Esophagus muscularis mucosa (tissue), 4 donors: ENCODE results near the gene OR4X1. TPM values are rescaled to one million over a fixed set of nuclear protein-coding genes. Genes with fewer than 3 reads are reported as not detected.

Experiments used
- DNase-seq: peaks from one replicate; pipeline ENCODE4 v3.0.0-alpha.2; 2017; ENCODE audit errors: extremely low spot score
- H3K27ac ChIP-seq, 4 donors: fragments of 200-600 bp; sonication (generic); replicated peaks in 1 of 4; 1 replicate in 3 of 4; 2 replicates in 1 of 4; pipeline ENCODE4 v1.5.1; 2016 to 2019; ENCODE audit warnings: mild to moderate bottlenecking in 1 of 4
- H3K27me3 ChIP-seq, 4 donors: fragments of 200-600 bp; sonication (generic); one replicate each; pipeline versions ENCODE4 v1.5.1 to v1.6.0; 2016 to 2019
- H3K36me3 ChIP-seq, 4 donors: fragments of 200-600 bp; sonication (generic); one replicate each; pipeline ENCODE4 v1.5.1; 2016 to 2019
- H3K4me1 ChIP-seq, 4 donors: fragments of 200-600 bp; sonication (generic); one replicate each; pipeline ENCODE4 v1.5.1; 2016 to 2019
- H3K4me3 ChIP-seq, 4 donors: fragments of 200-600 bp; sonication (generic); 1 replicate in 2 of 4; 2 replicates in 2 of 4; pipeline ENCODE4 v1.5.1; 2016 to 2019; ENCODE audit warnings: mild to moderate bottlenecking in 4 of 4, moderate library complexity in 1 of 4
- H3K9me3 ChIP-seq, 4 donors: fragments of 200-600 bp; sonication (generic); 1 replicate in 3 of 4; 2 replicates in 1 of 4; pipeline ENCODE4 v1.5.1; 2016 to 2019
- EP300 ChIP-seq: sonication (generic); formaldehyde crosslinking; IDR thresholded peaks from one replicate; pipeline ENCODE4 v1.6.1; 2017; ENCODE audit warnings: antibody characterized with exemption
- POLR2A ChIP-seq: fragments of 450-650 bp; IDR thresholded peaks from one replicate; pipeline ENCODE4 v1.6.1; 2017; ENCODE audit warnings: antibody characterized with exemption, moderate library complexity, mild to moderate bottlenecking, low read depth
- POLR2AphosphoS5 ChIP-seq, 2 donors: sonication (generic); formaldehyde crosslinking; IDR thresholded peaks; one replicate each; pipeline ENCODE4 v1.6.1; 2017; ENCODE audit warnings: antibody characterized with exemption in 2 of 2
- WGBS: methylation state at CpG from one replicate; pipeline ENCODE4 v1.1.5; 2018; 5-methylcytosine and 5-hydroxymethylcytosine counted together
- intact Hi-C: fragments of 100-400 bp; cut with DNase I; formaldehyde crosslinking; loops from one replicate; pipeline ENCODE4 v1.15.1; 2023
- total RNA-seq, 4 donors: library from RNA; depleted of rRNA; stranded (reverse); fragments of >200 nt; gene quantifications; one replicate each; pipeline versions ENCODE4 v1.1.0 to v1.2.1, GENCODE V29; 2016
- TF ChIP-seq, protein P1 (sequence below), 3 experiments: fragments of 200-600 bp in 2 of 3; fragments of 450-650 bp in 1 of 3; sonication (generic) in 2 of 3; IDR thresholded peaks; one replicate each; pipeline ENCODE4 v1.5.1; 2017 to 2019; ENCODE audit warnings: antibody characterized with exemption in 3 of 3, mild to moderate bottlenecking in 2 of 3, moderate library complexity in 1 of 3

Gene OR4X1
- total RNA-seq, 4 donors from 2014 or later, result not detected

DNA sequence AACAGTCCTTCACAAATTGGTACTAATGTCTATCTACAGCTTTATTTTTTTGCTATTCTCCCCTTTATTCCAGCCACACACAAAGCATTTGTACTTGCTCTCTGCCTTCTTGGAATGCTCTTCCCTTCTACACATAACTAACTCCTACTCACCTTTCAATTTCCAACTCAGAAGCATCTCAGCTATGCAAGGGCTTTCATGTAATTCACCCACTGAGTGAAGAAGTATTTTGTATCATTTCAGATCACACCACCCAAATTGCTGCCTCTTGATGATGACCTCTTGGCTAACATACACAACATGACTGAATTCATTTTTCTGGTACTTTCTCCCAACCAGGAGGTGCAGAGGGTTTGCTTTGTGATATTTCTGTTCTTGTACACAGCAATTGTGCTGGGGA, 18.9 kb upstream of the OR4X1 start, which contains the start of gene OR4X2:
Gene OR4X2 (plus strand): TSS at position 301 of the 400 bp plus-strand sequence. CDS start 0 bp downstream, at position 301.
- intact Hi-C loops, result no loop called here
- Histone ChIP-seq H3K9me3 (peaks cover 0 to 22% (median 16%) of the 10 kb centered on the region in 4 donors), H3K27ac (no peak within 1 kb of the TSS), H3K4me1 (no peaks in the 10 kb centered on the region), H3K36me3 (no peaks in the 10 kb centered on the region), H3K27me3 (no peaks in the 10 kb centered on the region), H3K4me3 (no peak within 1 kb of the TSS)
- no peak for TF ChIP-seq POLR2A
- TF ChIP-seq EP300, result no peak
- TF ChIP-seq, protein P1, sequence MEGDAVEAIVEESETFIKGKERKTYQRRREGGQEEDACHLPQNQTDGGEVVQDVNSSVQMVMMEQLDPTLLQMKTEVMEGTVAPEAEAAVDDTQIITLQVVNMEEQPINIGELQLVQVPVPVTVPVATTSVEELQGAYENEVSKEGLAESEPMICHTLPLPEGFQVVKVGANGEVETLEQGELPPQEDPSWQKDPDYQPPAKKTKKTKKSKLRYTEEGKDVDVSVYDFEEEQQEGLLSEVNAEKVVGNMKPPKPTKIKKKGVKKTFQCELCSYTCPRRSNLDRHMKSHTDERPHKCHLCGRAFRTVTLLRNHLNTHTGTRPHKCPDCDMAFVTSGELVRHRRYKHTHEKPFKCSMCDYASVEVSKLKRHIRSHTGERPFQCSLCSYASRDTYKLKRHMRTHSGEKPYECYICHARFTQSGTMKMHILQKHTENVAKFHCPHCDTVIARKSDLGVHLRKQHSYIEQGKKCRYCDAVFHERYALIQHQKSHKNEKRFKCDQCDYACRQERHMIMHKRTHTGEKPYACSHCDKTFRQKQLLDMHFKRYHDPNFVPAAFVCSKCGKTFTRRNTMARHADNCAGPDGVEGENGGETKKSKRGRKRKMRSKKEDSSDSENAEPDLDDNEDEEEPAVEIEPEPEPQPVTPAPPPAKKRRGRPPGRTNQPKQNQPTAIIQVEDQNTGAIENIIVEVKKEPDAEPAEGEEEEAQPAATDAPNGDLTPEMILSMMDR (IDR thresholded peaks at IDR 0.05), result no peak
- no peak for TF ChIP-seq POLR2AphosphoS5 (IDR thresholded peaks at IDR 0.05)
- no peak for DNase-seq

DNA sequence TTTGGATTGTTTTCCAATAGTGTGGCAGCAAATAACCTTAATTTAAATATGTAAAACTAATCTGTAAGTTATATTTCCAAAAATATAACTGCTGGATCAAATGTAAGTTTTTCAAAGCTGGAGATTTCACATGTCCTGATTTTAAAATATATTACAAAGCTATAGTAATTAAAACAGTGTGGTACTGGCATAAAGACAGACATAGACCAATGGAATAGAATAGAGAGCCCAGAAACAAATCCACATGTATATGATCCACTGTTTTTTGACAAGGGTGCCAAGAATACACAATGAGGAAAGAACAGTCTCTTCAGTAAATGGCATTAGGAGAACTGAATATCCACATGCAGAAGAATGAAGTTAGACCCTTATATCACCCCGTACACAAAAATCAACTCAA, 14.8 kb upstream of the OR4X1 start:
- no peaks in the 10 kb centered on the region for H3K27me3 ChIP-seq
- intact Hi-C loops, result no loop called here

DNA sequence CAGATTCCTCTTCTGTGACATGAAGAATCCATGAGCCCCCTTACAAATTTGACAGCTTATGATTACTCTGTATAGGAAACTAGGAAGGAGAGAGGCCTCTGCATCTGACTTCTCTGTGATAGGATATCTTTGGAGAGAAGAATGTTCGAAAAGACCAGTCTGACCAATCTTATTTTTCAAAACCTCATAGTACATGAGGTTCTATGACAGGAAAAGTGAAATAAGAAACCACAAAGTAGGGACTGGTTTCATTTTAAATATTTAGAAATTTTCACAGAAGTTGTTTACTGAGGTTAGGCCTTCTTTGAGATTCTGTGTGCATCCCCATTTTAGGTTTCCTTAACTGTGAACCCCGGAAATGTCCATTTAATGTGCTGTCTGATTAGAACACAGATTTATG, 2.1 kb upstream of the OR4X1 start:
- no peak overlapping the region for H3K4me3 ChIP-seq
- H3K9me3 ChIP-seq, result no peaks in the 10 kb centered on the region
- TF ChIP-seq, protein P1 (IDR thresholded peaks at IDR 0.05), result no peak
- TF ChIP-seq EP300 (no peak), POLR2A (no peak), POLR2AphosphoS5 (IDR thresholded peaks at IDR 0.05) (no peak)
- H3K27ac ChIP-seq, result no peak overlapping the region
- intact Hi-C loops, result no loop called here
- no peaks in the 10 kb centered on the region for H3K4me1 ChIP-seq
- WGBS, result 73% methylated on average over 2 of the region's 2 CpGs
- no peaks in the 10 kb centered on the region for H3K36me3 ChIP-seq
- H3K27me3 ChIP-seq, result no peaks in the 10 kb centered on the region
- no peak for DNase-seq

More for the DNA sequence above, 14.8 kb upstream of the OR4X1 start:
- H3K4me1 ChIP-seq, result no peaks in the 10 kb centered on the region
- TF ChIP-seq, protein P1 (IDR thresholded peaks at IDR 0.05), result no peak
- TF ChIP-seq EP300 (no peak), POLR2AphosphoS5 (IDR thresholded peaks at IDR 0.05) (no peak), POLR2A (no peak)
- no peak overlapping the region for H3K4me3 ChIP-seq
- H3K9me3 ChIP-seq, result peaks cover 0 to 31% (median 21%) of the 10 kb centered on the region in 4 donors
- H3K36me3 ChIP-seq, result no peaks in the 10 kb centered on the region
- no peak overlapping the region for H3K27ac ChIP-seq
- DNase-seq, result no peak
- 85% methylated on average over 1 of the region's 1 CpG for WGBS

DNA sequence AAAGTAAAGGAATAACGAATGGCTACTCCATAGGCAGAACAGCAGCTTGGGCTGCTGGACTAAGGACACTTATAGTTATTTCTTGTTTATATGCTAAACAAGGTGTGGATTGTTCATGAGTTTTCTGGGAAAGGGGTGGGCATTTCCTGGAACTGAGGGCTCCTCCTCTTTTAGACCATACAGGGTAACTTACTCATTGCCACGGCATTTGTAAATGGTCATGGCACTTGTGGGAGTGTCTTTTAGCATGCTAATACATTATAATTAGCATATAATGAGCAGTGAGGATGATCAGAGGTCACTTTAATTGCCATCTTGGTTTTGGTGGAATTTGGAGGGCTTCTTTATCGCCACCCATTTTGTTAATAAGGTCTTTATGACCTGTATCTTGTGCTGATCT, 7.0 kb downstream of the OR4X1 start:
- intact Hi-C loops, result no loop called here
- WGBS, result 52% methylated on average over 3 of the region's 3 CpGs
- Histone ChIP-seq H3K36me3 (no peaks in the 10 kb centered on the region), H3K4me3 (no peak overlapping the region), H3K27ac (no peak overlapping the region), H3K4me1 (no peaks in the 10 kb centered on the region), H3K9me3 (no peaks in the 10 kb centered on the region), H3K27me3 (no peaks in the 10 kb centered on the region)
- TF ChIP-seq, protein P1 (IDR thresholded peaks at IDR 0.05), result no peak
- DNase-seq, result no peak

DNA sequence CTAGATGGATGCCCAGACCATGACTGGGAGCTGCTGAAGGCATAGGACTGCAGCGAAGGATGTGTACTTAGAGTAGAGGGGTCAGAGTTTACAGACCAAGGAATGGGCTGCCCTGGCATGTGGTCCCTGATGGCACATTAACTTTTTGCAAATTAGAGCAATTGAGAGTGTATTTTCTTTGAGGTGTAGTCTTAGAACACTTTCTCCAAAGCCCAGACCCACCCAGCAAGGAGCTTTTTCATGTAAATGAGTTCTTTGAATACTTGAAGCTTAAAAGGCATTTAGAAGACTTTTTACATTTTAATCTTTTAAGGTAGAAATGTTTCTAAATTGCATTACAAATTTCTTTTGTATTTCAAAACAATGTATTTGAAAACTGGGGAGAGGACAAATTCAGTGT, 8.9 kb downstream of the OR4X1 start:
- TF ChIP-seq POLR2AphosphoS5 (IDR thresholded peaks at IDR 0.05), result no peak
- no peak for TF ChIP-seq POLR2A
- TF ChIP-seq, protein P1 (IDR thresholded peaks at IDR 0.05), result no peak
- TF ChIP-seq EP300, result no peak
- H3K9me3 ChIP-seq, result no peaks in the 10 kb centered on the region
- H3K4me1 ChIP-seq, result no peaks in the 10 kb centered on the region
- intact Hi-C loops, result no loop called here
- no peak overlapping the region for H3K27ac ChIP-seq
- no peaks in the 10 kb centered on the region for H3K27me3 ChIP-seq
- DNase-seq, result no peak
- WGBS, result 20% methylated on average over 1 of the region's 1 CpG
- no peaks in the 10 kb centered on the region for H3K36me3 ChIP-seq
- no peak overlapping the region for H3K4me3 ChIP-seq
